Activated CD4-positive, alpha-beta T cell treated with anti-CD3 and anti-CD28 coated beads, Interleukin-2, amount 10 ng/mL, durations not matched to agents 24 days and 14 days (primary cell): ENCODE measurements around the gene PEAK3. TPM values are rescaled to one million over a fixed set of nuclear protein-coding genes. Genes with fewer than 3 reads are reported as not detected.
A peak's percentile ranks its signal among the peaks of the same experiment; 100 is the strongest.

ENCODE experiments used
- DNase-seq: peaks from one replicate; pipeline ENCODE4 v3.0.0; 2022
- H3K27ac Mint-ChIP-seq: one replicate; pipeline ENCODE4 v1.8.0; 2022; ENCODE audit warnings: mild to moderate bottlenecking, mixed read lengths
- H3K27me3 Mint-ChIP-seq: one replicate; pipeline ENCODE4 v1.8.0; 2022; ENCODE audit warnings: mixed read lengths
- H3K36me3 Mint-ChIP-seq: one replicate; pipeline ENCODE4 v1.8.0; 2022; ENCODE audit warnings: low read depth, mild to moderate bottlenecking, mixed read lengths
- H3K4me1 Mint-ChIP-seq: one replicate; pipeline ENCODE4 v1.8.0; 2021; ENCODE audit warnings: mixed read lengths
- H3K4me3 Mint-ChIP-seq: one replicate; pipeline ENCODE4 v1.8.0; 2022; ENCODE audit warnings: mild to moderate bottlenecking, moderate library complexity, mixed read lengths
- H3K9me3 Mint-ChIP-seq: one replicate; pipeline ENCODE4 v1.8.0; 2021; ENCODE audit warnings: mixed read lengths
- intact Hi-C: fragments of 100-400 bp; cut with micrococcal nuclease; formaldehyde crosslinking; loops from one replicate; pipeline ENCODE4 v1.15.1; 2023
- total RNA-seq: library from RNA; stranded (reverse); gene quantifications from 2 replicates; pipeline ENCODE4 v1.2.3, GENCODE V29; 2022

The PEAK3 gene
- total RNA-seq, 1 donor from 2014 or later, result 0.09 TPM

GRCh38 chr19:2261438-2262172 lies 20.4 kb downstream of the PEAK3 start:
- H3K4me3 Mint-ChIP-seq, result no peak overlapping the region
- no peaks in the 10 kb centered on the region for H3K27me3 Mint-ChIP-seq
- no peaks in the 10 kb centered on the region for H3K9me3 Mint-ChIP-seq
- DNase-seq, result peak; percentile 88
- H3K4me1 Mint-ChIP-seq, result peaks cover 28% of the 10 kb centered on the region
- intact Hi-C loops, result no loop called here
- H3K27ac Mint-ChIP-seq, result no peak overlapping the region
- no peaks in the 10 kb centered on the region for H3K36me3 Mint-ChIP-seq

- Mint-ChIP-seq H3K27ac (peak overlapping the region; percentile 22), H3K9me3 (no peaks in the 10 kb centered on the region), H3K36me3 (no peaks in the 10 kb centered on the region), H3K4me3 (peak overlapping the region; percentile 7), H3K27me3 (no peaks in the 10 kb centered on the region), H3K4me1 (peaks cover 23% of the 10 kb centered on the region)
- intact Hi-C loops, result no loop called here
- DNase-seq, result no peak
Observed at GRCh38 chr19:2260341-2260805, 21.6 kb downstream of the PEAK3 start.

GRCh38 chr19:2259336-2259735 lies 22.6 kb downstream of the PEAK3 start:
- Mint-ChIP-seq H3K27ac (peak overlapping the region; percentile 76), H3K4me3 (no peak overlapping the region)

GRCh38 chr19:2255982-2256685 lies 25.8 kb downstream of the PEAK3 start, which contains the start of gene JSRP1:
Gene JSRP1, minus strand, starts transcription at chr19:2256417. Its CDS starts 1,103 bp downstream, at chr19:2255314.
- H3K4me1 Mint-ChIP-seq, result peaks cover 27% of the 10 kb centered on the region
- intact Hi-C loops, result no loop called here
- H3K9me3 Mint-ChIP-seq, result no peaks in the 10 kb centered on the region
- H3K4me3 Mint-ChIP-seq, result no peak within 1 kb of the TSS
- H3K27ac Mint-ChIP-seq, result peak within 1 kb of the TSS; percentile 94
- H3K27me3 Mint-ChIP-seq, result peaks cover 15% of the 10 kb centered on the region
- H3K36me3 Mint-ChIP-seq, result no peaks in the 10 kb centered on the region
- DNase-seq, result no peak

More at GRCh38 chr19:2259336-2259735, 22.6 kb downstream of the PEAK3 start:
- Mint-ChIP-seq H3K4me1 (peaks cover 23% of the 10 kb centered on the region), H3K27me3 (no peaks in the 10 kb centered on the region), H3K36me3 (no peaks in the 10 kb centered on the region), H3K9me3 (no peaks in the 10 kb centered on the region)
- intact Hi-C loops, result no loop called here
- no peak for DNase-seq

- Mint-ChIP-seq H3K4me1 (peaks cover 25% of the 10 kb centered on the region), H3K27me3 (peaks cover 15% of the 10 kb centered on the region), H3K27ac (no peak overlapping the region), H3K36me3 (no peaks in the 10 kb centered on the region), H3K9me3 (no peaks in the 10 kb centered on the region), H3K4me3 (no peak overlapping the region)
- DNase-seq, result no peak
- intact Hi-C loops, result no loop called here
Observed at GRCh38 chr19:2255112-2255845, 26.7 kb downstream of the PEAK3 start.

GRCh38 chr19:2254064-2254872 lies 27.7 kb downstream of the PEAK3 start:
- Mint-ChIP-seq H3K27ac (no peak overlapping the region), H3K9me3 (no peaks in the 10 kb centered on the region), H3K27me3 (peaks cover 15% of the 10 kb centered on the region), H3K36me3 (no peaks in the 10 kb centered on the region), H3K4me1 (peaks cover 20% of the 10 kb centered on the region), H3K4me3 (peak overlapping the region; percentile 34)
- no peak for DNase-seq
- intact Hi-C loops, result no loop called here

- peak overlapping the region; percentile 52 for H3K4me3 Mint-ChIP-seq
- peaks cover 6% of the 10 kb centered on the region for H3K36me3 Mint-ChIP-seq
- H3K4me1 Mint-ChIP-seq, result peaks cover 14% of the 10 kb centered on the region
- peak; percentile 81 for DNase-seq
- peaks cover 15% of the 10 kb centered on the region for H3K27me3 Mint-ChIP-seq
- H3K27ac Mint-ChIP-seq, result no peak overlapping the region
- intact Hi-C loops, result no loop called here
- H3K9me3 Mint-ChIP-seq, result no peaks in the 10 kb centered on the region
Observed at GRCh38 chr19:2253106-2254063, 28.6 kb downstream of the PEAK3 start.

GRCh38 chr19:2252797-2253105 lies 29.2 kb downstream of the PEAK3 start:
- Mint-ChIP-seq H3K27me3 (peaks cover 15% of the 10 kb centered on the region), H3K4me1 (peaks cover 10% of the 10 kb centered on the region), H3K36me3 (peaks cover 7% of the 10 kb centered on the region), H3K4me3 (peak overlapping the region; percentile 52), H3K9me3 (no peaks in the 10 kb centered on the region), H3K27ac (no peak overlapping the region)
- intact Hi-C loops, result no loop called here
- DNase-seq, result no peak

GRCh38 chr19:2252055-2252796 lies 29.7 kb downstream of the PEAK3 start:
- Mint-ChIP-seq H3K27ac (no peak overlapping the region), H3K4me3 (peak overlapping the region; percentile 37), H3K9me3 (no peaks in the 10 kb centered on the region), H3K4me1 (peaks cover 9% of the 10 kb centered on the region), H3K36me3 (peaks cover 7% of the 10 kb centered on the region), H3K27me3 (peaks cover 15% of the 10 kb centered on the region)
- intact Hi-C loops, result no loop called here
- peak; percentile 62 for DNase-seq

- Mint-ChIP-seq H3K27me3 (peaks cover 15% of the 10 kb centered on the region), H3K4me1 (peaks cover 7% of the 10 kb centered on the region), H3K9me3 (no peaks in the 10 kb centered on the region), H3K27ac (no peak overlapping the region), H3K4me3 (no peak overlapping the region), H3K36me3 (peaks cover 7% of the 10 kb centered on the region)
- intact Hi-C loops, result no loop called here
- no peak for DNase-seq
Observed at GRCh38 chr19:2251106-2252054, 30.6 kb downstream of the PEAK3 start.

- Mint-ChIP-seq H3K4me3 (no peak overlapping the region), H3K4me1 (peaks cover 7% of the 10 kb centered on the region), H3K27me3 (peaks cover 15% of the 10 kb centered on the region), H3K36me3 (peaks cover 11% of the 10 kb centered on the region), H3K9me3 (no peaks in the 10 kb centered on the region), H3K27ac (no peak overlapping the region)
- intact Hi-C loops, result no loop called here
- DNase-seq, result no peak
Observed at GRCh38 chr19:2250766-2251105, 31.2 kb downstream of the PEAK3 start.
